Osteocyte (in vitro differentiated cells): ENCODE data around the gene EDIL3. TPM values are rescaled to one million over a fixed set of nuclear protein-coding genes. Genes with fewer than 3 reads are reported as not detected.

Experiments used
- DNase-seq: peaks from one replicate; pipeline ENCODE4 v3.0.0; 2021; ENCODE audit warnings: mixed read lengths; ENCODE audit not compliant: unreplicated experiment; ENCODE audit errors: extremely low spot score
- H3K27ac Mint-ChIP-seq: one replicate; pipeline ENCODE4 v1.8.0; 2021; ENCODE audit warnings: mild to moderate bottlenecking, mixed read lengths; ENCODE audit not compliant: unreplicated experiment
- H3K27me3 Mint-ChIP-seq: one replicate; pipeline ENCODE4 v1.8.0; 2021; ENCODE audit warnings: mixed read lengths; ENCODE audit not compliant: unreplicated experiment
- H3K36me3 Mint-ChIP-seq: one replicate; pipeline ENCODE4 v1.8.0; 2021; ENCODE audit warnings: mixed read lengths; ENCODE audit not compliant: unreplicated experiment
- H3K4me1 Mint-ChIP-seq: one replicate; pipeline ENCODE4 v1.8.0; 2021; ENCODE audit warnings: mixed read lengths; ENCODE audit not compliant: unreplicated experiment
- H3K4me3 Mint-ChIP-seq: one replicate; pipeline ENCODE4 v1.8.0; 2021; ENCODE audit warnings: mild to moderate bottlenecking, moderate library complexity, mixed read lengths; ENCODE audit not compliant: unreplicated experiment
- H3K9me3 Mint-ChIP-seq: one replicate; pipeline ENCODE4 v1.8.0; 2021; ENCODE audit warnings: mixed read lengths; ENCODE audit not compliant: unreplicated experiment
- total RNA-seq: library from RNA; stranded (reverse); gene quantifications from 2 replicates; pipeline ENCODE4 v1.2.1, GENCODE V29; 2021
- TF ChIP-seq, protein P1 (sequence below): fragments of 200-600 bp; sonication (generic); IDR thresholded peaks from 2 replicates; pipeline ENCODE4 v1.5.0; 2021; ENCODE audit warnings: antibody characterized with exemption, mild to moderate bottlenecking, moderate library complexity

The EDIL3 gene
- total RNA-seq, 1 donor from 2014 or later: 470 TPM

DNA sequence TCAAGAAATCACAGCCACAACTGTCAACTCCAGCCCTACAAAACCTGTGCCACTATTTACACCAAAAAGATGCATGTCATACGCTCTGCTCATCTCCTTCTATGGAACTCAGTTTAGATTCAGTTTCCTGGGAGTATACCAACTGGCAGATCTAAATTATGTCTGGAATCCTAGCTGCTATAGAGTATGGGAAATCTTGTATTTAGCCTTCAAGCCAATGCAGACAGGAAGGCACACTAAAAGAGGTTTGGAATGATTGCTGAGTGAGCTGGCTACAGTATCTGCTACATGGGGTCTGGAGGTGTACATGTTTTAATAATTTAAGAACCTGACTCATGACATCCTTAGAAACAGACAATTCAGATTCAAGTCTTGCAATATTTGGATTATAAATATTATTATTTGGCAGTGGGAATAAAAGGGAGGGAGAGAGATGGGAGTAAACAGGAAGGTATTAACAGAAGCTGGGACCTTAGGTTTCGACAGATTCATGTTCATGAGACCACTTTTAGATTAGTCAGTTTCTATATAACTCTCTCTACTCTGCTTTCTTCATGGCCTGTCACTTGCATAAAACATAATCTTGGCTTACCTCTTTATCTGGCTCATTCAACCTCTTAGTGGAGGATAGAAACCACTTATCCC, 485.2 kb downstream of the EDIL3 start:
- Mint-ChIP-seq H3K27ac (peak overlapping the region; percentile 4), H3K4me1 (peaks cover 23% of the 10 kb centered on the region), H3K27me3 (no peaks in the 10 kb centered on the region), H3K9me3 (peaks cover 5% of the 10 kb centered on the region), H3K4me3 (no peak overlapping the region), H3K36me3 (no peaks in the 10 kb centered on the region)
- no peak for DNase-seq
- TF ChIP-seq, protein P1, sequence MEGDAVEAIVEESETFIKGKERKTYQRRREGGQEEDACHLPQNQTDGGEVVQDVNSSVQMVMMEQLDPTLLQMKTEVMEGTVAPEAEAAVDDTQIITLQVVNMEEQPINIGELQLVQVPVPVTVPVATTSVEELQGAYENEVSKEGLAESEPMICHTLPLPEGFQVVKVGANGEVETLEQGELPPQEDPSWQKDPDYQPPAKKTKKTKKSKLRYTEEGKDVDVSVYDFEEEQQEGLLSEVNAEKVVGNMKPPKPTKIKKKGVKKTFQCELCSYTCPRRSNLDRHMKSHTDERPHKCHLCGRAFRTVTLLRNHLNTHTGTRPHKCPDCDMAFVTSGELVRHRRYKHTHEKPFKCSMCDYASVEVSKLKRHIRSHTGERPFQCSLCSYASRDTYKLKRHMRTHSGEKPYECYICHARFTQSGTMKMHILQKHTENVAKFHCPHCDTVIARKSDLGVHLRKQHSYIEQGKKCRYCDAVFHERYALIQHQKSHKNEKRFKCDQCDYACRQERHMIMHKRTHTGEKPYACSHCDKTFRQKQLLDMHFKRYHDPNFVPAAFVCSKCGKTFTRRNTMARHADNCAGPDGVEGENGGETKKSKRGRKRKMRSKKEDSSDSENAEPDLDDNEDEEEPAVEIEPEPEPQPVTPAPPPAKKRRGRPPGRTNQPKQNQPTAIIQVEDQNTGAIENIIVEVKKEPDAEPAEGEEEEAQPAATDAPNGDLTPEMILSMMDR: no peak

DNA sequence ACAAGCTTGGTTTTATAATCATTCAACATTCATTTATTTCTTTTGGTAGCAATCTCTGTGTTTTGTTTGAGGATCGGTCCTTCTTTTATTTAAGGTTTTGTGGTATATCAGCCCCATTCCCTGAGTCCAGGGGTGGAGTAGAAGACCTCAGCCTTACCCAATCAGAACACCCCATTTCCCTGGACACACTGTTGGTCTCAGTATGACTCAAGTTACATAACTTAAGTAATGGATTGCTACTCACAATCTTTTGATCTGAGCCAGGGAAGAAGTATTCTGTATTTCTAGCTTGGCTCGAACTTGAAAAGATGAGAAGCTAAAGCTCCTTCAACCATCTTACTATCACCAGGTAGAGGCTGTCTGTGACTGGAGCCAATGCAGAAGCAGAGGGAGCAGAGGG, 488.8 kb downstream of the EDIL3 start:
- no peaks in the 10 kb centered on the region for H3K36me3 Mint-ChIP-seq
- no peak for DNase-seq
- no peak overlapping the region for H3K4me3 Mint-ChIP-seq
- no peaks in the 10 kb centered on the region for H3K27me3 Mint-ChIP-seq
- no peak overlapping the region for H3K27ac Mint-ChIP-seq
- peaks cover 23% of the 10 kb centered on the region for H3K4me1 Mint-ChIP-seq
- H3K9me3 Mint-ChIP-seq: peaks cover 5% of the 10 kb centered on the region
- TF ChIP-seq, protein P1: no peak

DNA sequence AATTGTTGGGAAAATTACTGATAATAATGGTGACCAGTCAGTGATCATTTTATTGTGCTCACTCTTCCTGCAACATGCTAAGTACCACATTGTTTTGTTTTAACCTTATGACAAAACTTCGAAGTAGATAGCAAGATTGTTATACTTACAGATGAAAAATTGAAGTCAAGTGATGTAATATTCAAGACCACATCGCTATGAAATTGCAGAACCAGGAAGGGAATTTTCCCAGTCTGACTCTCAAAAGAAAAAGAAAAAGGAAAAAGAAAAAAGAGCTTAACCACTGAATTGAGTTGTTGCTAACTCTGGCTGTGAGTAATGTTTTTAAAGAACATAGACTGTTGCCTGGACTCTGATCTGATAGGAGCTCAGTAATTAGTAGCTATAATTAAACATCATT, 493.4 kb downstream of the EDIL3 start:
- DNase-seq: no peak
- H3K27me3 Mint-ChIP-seq: no peaks in the 10 kb centered on the region
- H3K27ac Mint-ChIP-seq: no peak overlapping the region
- no peak overlapping the region for H3K4me3 Mint-ChIP-seq
- no peaks in the 10 kb centered on the region for H3K4me1 Mint-ChIP-seq
- TF ChIP-seq, protein P1: no peak
- no peaks in the 10 kb centered on the region for H3K36me3 Mint-ChIP-seq
- H3K9me3 Mint-ChIP-seq: peaks cover 5% of the 10 kb centered on the region
